DMS 273 treated with DMSO at 0.1 percent for 48 hours (cell line): ENCODE data around the gene ZNF512.

Source experiments
- DNase-seq: peaks from one replicate; lab custom pipeline; 2025; lab: John Stamatoyannopoulos, UW

ZNF512 gene

DNA sequence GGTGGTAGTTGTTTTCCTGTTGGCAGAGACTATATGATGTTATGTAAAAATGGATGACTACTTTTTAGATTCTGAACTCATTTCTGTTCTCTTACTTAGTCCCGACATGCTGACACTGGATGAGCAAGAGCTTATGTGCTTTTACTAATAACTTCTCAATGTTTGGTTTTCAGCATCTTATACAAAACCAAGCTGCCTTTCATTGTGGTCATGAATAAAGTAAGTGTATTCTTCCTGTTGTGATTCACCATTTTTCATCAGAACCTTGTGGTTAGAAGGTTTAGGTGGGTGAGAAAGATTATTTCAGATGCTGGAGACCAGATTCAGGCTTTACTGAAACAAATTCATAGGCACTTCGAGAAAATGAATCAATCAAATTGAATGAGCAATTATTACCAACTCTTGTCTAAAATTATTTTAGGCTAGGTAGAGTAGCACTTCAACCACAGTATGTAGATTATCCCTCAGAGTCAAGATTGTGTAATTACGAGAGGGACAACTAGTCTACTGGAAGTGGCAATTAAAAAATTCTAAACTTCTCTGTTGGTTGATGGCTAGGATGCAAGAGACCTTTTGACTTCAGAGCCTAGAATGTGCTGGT lies 55.3 kb downstream of the ZNF512 start:
- no peak for DNase-seq

DNA sequence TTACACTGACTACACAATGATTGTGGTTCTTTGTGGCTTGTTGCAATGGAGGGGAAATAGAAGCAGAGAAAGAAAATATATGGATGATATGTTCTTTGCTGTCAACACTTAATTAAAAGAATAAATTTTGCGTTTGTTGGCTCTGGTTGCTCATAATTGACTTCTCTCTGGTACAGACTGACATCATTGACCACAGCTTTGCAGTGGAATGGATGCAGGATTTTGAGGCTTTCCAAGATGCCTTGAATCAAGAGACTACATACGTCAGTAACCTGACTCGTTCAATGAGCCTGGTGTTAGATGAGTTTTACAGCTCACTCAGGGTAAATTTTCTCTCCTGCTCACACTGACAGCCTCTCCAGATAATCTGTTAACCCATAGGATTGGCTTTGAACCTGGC lies 55.9 kb downstream of the ZNF512 start:
- no peak for DNase-seq

DNA sequence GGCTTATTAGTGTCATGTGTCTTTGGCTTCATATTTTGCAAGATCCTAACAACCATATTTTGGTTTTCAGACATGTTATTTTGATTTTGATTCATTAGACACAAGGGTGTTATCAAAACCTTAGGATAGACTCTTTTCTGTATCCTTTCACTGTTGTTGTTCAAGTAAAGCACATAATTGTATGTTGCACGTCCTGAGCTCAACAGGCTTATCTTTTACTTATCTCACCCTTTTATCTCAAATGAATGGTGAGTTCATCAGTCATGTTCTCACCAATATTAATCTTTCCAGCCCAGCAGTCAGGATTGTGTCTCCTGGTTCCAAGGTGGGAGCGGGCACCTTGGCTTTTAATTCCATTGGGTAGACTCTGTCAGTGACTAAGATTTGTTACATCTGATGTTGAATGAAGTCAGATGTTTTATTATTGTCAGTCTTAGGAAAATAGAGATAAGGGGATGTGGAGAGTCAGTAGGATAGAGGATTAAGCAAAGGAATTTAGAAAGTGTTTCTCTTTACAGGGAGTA lies 57.9 kb downstream of the ZNF512 start:
- DNase-seq, result no peak

DNA sequence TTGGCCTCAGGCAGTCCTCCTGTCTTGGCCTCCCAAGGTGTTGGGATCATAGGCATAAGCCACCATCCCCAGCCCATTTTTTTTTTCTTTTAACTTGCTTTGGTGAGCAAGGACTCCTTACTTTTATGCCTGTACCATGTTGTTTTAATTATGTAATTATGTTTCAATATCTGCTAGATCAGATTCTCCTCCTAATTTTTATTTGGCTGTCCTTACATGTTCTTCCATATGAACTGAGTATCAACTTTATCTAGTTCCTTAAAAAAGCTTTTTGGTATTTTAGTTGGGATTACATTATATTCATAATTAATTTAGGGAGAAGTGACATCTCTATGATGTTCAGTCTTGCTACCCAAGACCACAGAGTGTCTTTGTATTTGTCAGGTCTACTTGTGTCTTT lies 62.4 kb downstream of the ZNF512 start:
- no peak for DNase-seq

DNA sequence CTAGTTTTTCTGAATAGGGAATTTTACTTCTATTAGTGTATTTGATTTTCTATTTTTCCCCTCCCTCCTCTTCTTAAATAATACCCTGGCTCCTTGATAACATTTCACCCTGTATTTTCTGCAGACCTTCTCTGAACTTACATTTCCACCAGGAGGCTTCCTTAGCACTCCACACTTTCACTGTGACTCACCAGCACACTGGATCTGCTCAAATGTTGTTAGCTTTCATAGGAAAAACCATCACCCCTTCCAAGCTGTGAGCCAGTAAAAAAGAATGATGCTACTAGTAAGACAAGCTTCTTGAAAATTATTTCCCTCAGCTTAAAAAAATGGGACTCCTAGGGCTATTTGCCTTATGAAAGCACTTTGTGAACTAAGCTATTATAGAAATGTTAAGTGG lies 64.4 kb downstream of the ZNF512 start:
- DNase-seq, result no peak

DNA sequence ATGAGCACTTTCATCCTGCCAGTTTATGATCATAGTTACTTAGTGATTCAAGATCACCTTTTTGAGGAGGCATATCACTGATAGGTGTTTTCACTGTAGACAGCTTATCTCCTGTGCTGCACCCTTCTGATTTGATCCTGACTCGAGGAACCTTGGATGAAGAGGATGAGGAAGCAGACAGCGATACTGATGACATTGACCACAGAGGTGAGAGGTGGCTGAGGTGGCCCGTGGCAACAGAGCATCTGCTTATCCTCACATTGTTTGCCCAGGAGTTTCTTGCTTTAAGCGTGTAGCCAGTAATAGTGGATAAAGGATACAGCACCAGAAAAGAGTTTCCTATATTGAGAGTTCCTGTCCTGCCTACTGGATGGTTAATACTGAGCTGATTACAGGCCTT lies 64.9 kb downstream of the ZNF512 start:
- DNase-seq, result no peak

DNA sequence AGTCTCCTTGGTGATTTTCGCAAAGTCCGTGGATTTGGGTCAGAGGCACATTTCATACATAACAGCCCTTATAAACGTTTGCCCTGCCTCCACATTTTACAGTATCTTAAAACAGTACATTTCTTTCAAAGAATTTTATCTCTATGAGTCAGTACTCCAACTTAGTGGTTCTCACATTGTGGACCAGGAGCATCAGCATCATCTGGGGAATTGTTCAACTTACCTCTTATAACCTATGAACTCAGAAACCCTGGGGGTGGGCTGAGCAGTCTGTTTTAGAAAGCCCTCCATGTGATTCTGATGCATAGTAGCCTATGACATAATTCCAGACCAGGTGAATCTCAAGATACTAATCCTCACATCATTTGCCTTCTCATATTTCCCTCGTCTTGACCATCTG lies 68.2 kb downstream of the ZNF512 start:
- peak; percentile 28 for DNase-seq

DNA sequence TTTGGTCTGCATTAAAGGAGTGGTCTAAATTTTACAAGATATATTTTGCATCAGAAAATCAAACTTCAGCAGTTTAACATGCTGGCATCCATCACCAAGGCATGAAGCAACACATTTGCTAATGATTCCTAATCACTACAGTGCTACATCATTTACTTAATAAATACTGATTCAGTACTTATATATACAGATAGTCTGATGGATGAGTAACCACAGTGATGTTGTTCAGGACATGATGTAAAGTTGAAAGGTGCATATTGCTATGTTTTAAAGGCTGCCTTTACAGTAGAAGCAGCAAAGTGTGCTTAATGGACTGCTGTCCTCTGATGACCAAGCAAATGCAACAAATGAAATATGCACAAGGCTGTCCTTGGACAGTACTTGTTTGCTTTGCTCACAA lies 69.5 kb downstream of the ZNF512 start:
- no peak for DNase-seq

DNA sequence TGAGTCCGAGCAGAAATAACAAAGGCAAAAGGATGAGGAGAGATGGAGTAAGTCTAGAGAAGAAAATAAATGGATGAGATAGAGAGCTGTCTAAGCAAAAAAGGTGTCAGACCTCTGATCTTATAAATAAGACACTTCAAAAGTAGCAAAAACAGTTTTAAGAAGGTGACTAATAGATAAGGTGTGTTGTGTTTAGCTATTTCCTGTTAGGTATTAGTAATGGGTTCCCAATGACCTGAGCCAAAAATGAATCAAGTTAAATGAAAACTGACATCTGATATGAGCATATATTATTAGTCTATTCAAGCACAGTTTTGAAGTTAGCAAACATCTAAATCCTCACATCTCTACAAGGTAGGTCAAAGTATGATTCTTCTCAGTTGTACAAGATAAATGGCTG lies 69.9 kb downstream of the ZNF512 start:
- DNase-seq, result no peak

DNA sequence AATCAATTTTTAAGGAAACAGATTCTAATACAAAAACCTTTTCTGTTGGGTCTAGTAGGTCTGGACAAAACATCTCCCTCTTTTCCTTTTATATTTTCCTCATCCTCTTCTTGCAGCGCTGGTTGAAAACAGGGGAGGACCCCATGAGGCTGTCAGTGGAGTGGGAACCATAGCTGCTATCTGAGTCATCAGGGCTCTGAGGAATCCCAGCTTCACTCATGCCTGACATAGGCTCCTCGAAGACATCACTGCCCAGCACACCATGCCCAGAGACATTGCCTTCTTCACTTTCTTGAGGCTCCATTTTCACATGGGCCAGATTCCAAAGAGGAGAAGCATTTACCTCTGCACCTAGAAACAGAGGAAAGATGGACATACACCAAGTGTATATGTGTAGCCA lies 70.6 kb downstream of the ZNF512 start:
- DNase-seq, result no peak

DNA sequence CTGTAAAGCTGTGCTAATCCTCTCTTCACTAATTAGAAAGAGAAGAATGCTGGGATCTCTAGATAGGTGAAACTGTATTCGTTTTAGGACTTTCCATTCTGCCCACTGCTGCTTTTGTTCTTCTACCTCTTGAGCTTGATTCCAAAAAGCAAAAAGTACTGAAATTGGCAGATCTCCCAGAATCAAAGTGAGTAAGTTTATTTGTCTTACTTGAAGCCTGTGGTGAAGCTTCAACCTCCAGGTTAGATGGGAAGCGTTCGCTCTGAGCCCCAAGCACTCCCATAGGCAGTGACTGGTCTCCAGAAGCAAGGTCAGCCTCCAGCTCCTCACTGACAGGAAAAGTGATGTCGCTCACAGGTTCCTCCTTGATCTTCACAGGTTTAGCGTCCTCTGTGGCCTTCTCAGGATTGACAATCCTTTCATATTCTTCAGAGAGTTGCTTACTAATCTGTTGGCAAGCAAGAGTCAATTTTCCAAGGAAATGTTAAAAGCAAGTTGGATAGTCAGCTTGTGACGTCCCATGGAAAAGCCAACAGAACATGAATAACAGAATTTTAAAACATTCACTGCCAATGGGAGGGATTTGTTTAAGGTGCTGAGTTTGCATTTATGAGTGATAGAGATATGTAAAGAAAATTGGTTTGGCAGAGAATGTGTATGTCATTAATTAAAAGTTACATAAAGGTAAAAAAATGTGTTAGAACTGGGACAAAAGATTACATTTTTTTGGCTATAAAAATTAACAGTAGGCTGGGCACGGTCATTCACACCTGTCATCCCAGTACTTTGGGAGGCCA lies 72.5 kb downstream of the ZNF512 start:
- no peak for DNase-seq

DNA sequence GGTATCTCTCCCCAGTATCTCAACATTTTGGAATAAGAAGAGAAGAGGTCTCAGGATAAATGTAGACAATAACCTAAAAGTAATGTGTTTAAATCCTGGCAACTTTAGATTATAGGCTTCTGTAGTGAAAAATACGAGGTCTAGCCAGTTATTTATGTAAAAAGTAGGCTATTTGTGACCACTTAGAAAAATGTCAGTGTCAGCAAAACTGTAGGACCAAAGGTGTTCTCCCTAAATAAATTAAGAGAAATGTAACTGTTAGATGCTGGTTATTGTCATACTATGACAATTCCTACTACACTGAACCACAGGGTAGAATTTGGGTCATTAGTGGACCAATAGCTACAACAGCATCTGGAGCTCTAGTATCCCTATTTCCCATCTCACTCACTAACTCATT lies 78.5 kb downstream of the ZNF512 start:
- DNase-seq, result no peak

DNA sequence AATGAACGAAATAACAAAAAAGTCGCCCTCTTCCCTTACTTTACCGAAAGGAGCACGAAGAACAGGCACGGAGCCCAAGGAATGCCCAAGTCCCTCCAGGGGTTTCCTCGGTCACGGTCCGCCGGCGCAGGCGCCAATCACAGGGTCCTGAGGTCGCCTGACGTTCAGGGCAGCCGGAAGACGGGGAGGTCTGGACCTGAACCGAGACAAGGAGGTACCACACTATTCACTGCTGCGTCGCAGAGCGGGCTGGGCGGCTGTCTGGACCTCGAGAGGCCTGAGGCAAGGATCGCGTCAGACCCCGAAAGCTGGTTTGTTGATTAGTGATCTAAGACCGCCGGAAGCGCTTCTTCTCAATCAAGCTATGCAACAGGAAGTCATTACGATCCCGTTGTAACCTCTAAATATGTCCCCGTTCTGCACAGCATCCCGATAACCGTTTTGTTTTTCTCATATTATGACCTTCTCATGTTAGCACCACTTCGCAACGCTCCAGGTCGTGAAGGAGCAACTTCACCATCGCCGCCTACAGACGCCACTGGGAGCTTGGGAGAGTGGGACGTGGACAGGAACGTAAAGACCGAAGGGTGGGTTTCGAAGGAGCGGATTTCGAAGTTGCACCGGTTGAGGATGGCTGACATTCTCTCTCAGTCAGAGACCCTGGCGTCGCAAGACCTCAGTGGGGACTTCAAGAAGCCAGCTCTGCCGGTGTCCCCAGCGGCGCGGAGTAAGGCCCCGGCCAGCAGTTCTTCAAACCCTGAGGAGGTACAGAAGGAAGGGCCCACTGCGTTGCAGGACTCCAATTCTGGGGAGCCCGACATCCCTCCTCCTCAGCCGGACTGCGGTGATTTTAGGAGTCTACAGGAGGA lies 80.7 kb downstream of the ZNF512 start, which contains the start of the genes SLC4A1AP and SUPT7L:
Gene SLC4A1AP, plus strand, starts transcription at position 605 of the 869 bp plus-strand sequence. Its CDS starts 26 bp downstream, at position 631.
Gene SUPT7L, minus strand, starts transcription at position 330 of the 869 bp plus-strand sequence. CDS start 1,422 bp downstream, outside the sequence.
- DNase-seq, result peak; percentile 61

DNA sequence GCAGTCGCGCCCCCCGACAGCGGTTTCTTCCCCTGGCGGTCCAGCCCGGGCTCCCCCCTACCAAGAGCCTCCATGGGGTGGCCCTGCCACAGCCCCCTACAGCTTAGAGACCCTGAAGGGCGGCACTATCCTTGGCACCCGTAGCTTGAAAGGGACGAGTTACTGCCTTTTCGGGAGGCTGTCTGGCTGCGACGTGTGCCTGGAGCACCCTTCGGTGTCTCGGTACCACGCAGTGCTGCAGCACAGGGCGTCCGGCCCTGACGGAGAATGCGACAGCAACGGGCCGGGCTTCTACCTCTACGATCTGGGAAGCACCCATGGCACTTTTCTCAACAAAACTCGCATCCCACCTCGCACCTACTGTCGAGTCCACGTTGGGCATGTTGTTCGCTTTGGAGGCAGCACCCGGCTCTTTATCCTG lies 81.3 kb downstream of the ZNF512 start:
- no peak for DNase-seq

DNA sequence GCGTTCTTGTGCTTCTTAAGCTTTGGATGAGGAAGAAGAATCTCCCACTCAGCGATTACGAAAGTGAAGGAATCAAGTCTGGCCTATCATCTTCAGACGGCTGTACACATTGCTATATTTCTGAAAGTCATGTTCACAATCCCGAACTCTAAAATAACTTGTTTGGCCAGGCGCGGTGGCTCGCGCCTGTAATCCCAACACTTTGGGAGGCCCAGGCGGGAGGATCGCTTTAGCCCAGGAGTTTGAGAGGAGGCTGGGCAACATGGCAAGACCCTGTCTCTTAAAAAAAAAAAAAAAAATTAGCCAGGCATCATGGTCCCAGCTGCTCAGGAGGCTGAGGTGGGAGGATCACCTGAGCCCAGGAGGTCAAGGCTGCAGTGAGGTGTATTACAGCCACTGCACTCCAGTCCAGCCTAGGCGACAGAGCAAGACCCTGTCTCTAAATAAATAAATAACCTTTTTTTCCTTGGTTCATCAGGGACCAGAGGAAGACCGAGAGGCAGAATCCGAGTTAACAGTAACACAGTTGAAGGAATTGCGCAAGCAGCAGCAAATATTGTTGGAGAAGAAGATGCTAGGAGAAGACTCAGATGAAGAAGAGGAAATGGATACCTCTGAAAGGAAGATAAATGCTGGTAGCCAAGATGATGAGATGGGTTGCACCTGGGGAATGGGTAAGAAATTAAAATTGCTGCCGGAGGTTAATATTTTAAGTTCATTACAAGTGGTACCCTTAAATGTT lies 82.0 kb downstream of the ZNF512 start:
- DNase-seq, result no peak

DNA sequence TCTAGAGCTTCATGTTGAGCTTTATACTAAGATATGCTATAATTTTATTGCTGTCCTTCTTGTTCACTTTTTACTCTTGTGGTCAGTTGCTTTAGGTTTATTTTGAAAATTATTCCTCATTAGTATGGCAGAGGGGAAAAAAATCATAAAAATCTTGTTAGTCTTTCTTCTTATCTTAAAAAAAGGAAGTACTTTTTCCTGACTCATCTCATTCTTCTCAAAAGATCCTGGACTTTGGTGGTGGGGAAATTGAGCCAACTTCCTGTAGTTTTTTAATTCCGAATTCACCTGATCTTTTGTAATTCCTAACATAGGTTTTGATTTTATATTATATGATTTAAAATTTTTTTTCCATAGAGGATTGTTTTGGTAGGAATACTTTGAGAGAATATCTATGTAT lies 84.6 kb downstream of the ZNF512 start:
- no peak for DNase-seq

DNA sequence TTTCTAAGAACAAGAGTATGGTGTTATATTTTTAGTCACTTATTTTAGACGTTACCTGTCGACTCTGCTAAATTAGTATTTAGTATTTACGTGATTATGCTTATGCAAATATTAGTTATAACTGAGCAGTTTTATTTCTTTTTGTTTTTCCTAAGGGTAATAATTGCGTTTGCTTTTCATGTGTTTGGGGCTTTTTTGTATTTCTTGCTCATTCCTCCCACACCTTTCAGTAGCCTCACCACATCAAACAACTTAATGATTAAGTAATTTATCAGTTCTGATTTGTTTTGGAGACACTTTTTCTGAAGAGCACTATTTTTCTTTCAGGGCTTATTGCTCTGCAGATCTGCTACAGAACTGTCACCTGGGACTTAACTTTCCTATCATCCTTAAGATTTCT lies 88.4 kb downstream of the ZNF512 start:
- no peak for DNase-seq
